ENCODE data around the gene NOXA1. TPM values are rescaled to one million over a fixed set of nuclear protein-coding genes. Genes with fewer than 3 reads are reported as not detected.
A peak's percentile ranks its signal among the peaks of the same experiment; 100 is the strongest.

NOXA1 gene
- total RNA-seq, 4 donors from 2014 or later = 6.3 to 11.4 (median 10.1) TPM

GRCh38 chr9:137460363-137461315 lies 37.4 kb downstream of the NOXA1 start:
- WGBS, 2 donors = 93 to 95% methylated on average over 18 to 23 of the region's 31 CpGs
- Histone ChIP-seq H3K9me3 (no peaks in the 10 kb centered on the region), H3K4me3 (no peak overlapping the region), H3K36me3 (peaks cover 0 to 54% (median 4%) of the 10 kb centered on the region in 3 donors), H3K4me1 (peaks cover 0 to 53% (median 22%) of the 10 kb centered on the region in 4 donors), H3K27me3 (no peaks in the 10 kb centered on the region), H3K27ac (no peak overlapping the region)
- no peak for DNase-seq (ENCODE audit: low spot score in 2 of 2)
- TF ChIP-seq CTCF (IDR thresholded peaks at IDR 0.05) = no peak

GRCh38 chr9:137461316-137461662 lies 38.1 kb downstream of the NOXA1 start:
- Histone ChIP-seq H3K27me3 (no peaks in the 10 kb centered on the region), H3K4me1 (peaks cover 0 to 46% (median 18%) of the 10 kb centered on the region in 4 donors), H3K27ac (no peak overlapping the region), H3K4me3 (peak overlapping the region in 1 of 4 donors; percentile 15), H3K36me3 (peaks cover 0 to 48% (median 4%) of the 10 kb centered on the region in 3 donors), H3K9me3 (no peaks in the 10 kb centered on the region)
- DNase-seq (ENCODE audit: low spot score in 2 of 2) = no peak
- no peak for TF ChIP-seq EP300 (IDR thresholded peaks at IDR 0.05)
- 88 to 92% methylated on average over 20 to 21 of the region's 21 CpGs for WGBS, 2 donors

- no peak for TF ChIP-seq CTCF (IDR thresholded peaks at IDR 0.05)
- no peak for TF ChIP-seq POLR2A (IDR thresholded peaks at IDR 0.05)
- no peak for TF ChIP-seq EP300 (IDR thresholded peaks at IDR 0.05)
- Histone ChIP-seq H3K4me1 (peaks cover 0 to 41% (median 18%) of the 10 kb centered on the region in 4 donors), H3K9me3 (no peaks in the 10 kb centered on the region), H3K27ac (peak overlapping the region in 1 of 4 donors; percentile 34), H3K27me3 (no peaks in the 10 kb centered on the region), H3K36me3 (peaks cover 0 to 43% (median 3%) of the 10 kb centered on the region in 3 donors), H3K4me3 (peak overlapping the region in 1 of 4 donors; percentile 15)
- 36 to 62% methylated on average over 30 to 34 of the region's 52 CpGs for WGBS, 2 donors
- no peak for DNase-seq (ENCODE audit: low spot score in 2 of 2)
Measured at GRCh38 chr9:137461663-137462395, 38.6 kb downstream of the NOXA1 start.

GRCh38 chr9:137462396-137462985 lies 39.3 kb downstream of the NOXA1 start:
- no peaks in the 10 kb centered on the region for H3K9me3 ChIP-seq
- H3K36me3 ChIP-seq = peaks cover 0 to 41% (median 0%) of the 10 kb centered on the region in 3 donors
- peak overlapping the region in 1 of 4 donors; percentile 34 for H3K27ac ChIP-seq
- DNase-seq (ENCODE audit: low spot score in 2 of 2) = no peak
- 90 to 93% methylated on average over 25 of the region's 25 CpGs for WGBS, 2 donors
- peak overlapping the region in 1 of 4 donors; percentile 15 for H3K4me3 ChIP-seq
- peaks cover 0 to 34% (median 18%) of the 10 kb centered on the region in 4 donors for H3K4me1 ChIP-seq
- no peak for TF ChIP-seq EP300 (IDR thresholded peaks at IDR 0.05)
- no peak for TF ChIP-seq POLR2A (IDR thresholded peaks at IDR 0.05)
- TF ChIP-seq CTCF (IDR thresholded peaks at IDR 0.05) = no peak
- H3K27me3 ChIP-seq = no peaks in the 10 kb centered on the region
